LNCAP (cell line): ENCODE measurements around the gene PACSIN1.

ENCODE experiments used
- CTCF ChIP-seq: fragments of 450-650 bp; IDR thresholded peaks from 2 replicates; pipeline ENCODE4 v1.5.1; 2017; ENCODE audit warnings: mild to moderate bottlenecking

Gene PACSIN1

GRCh38 chr6:34468378-34468892 lies 2.6 kb downstream of the PACSIN1 start:
- TF ChIP-seq CTCF: no peak

- TF ChIP-seq CTCF: no peak
Observed at GRCh38 chr6:34469499-34469898, 3.6 kb downstream of the PACSIN1 start.

- TF ChIP-seq CTCF: no peak
Observed at GRCh38 chr6:34472425-34472824, 6.5 kb downstream of the PACSIN1 start.

GRCh38 chr6:34473967-34474366 lies 8.1 kb downstream of the PACSIN1 start:
- no peak for TF ChIP-seq CTCF

- no peak for TF ChIP-seq CTCF
Observed at GRCh38 chr6:34474754-34475153, 8.9 kb downstream of the PACSIN1 start.

- no peak for TF ChIP-seq CTCF
Observed at GRCh38 chr6:34475238-34475682, 9.4 kb downstream of the PACSIN1 start.

GRCh38 chr6:34475767-34476328 lies 10.0 kb downstream of the PACSIN1 start:
- TF ChIP-seq CTCF: no peak

GRCh38 chr6:34476447-34476846 lies 10.6 kb downstream of the PACSIN1 start:
- no peak for TF ChIP-seq CTCF
